Fibroblast of skin of left biceps (primary cell): ENCODE measurements around the gene GMEB2.
"Not testable (repeated sequence)": the region's sequence is repeated elsewhere in the genome, so short reads cannot be mapped to it uniquely, and the experiment has no call there.

ENCODE experiments used
- DNase-seq, 2 experiments: peaks; one replicate each; pipeline ENCODE4 v3.0.0-alpha.2; 2013; ENCODE audit warnings: low read depth in 2 of 2

GMEB2 gene

DNA sequence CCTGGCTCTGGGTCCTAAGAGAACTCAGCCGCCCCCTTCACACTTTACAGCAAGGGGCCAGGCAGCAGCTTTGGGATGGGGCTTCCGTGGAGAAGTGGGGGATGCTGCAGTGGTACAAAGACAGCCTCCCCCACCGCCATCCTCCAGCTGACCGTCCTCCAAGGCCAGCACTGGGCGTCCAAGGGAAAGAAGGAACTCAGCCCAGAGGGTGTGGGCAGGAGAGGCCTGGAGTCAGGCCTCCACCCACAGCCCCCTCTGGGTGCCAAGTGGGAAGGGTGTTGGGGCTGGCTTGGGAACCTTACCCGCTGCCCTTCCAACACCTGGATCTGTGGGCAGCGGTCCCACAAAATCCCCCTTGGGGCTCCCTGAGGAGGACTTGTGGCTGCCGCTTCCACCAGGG, 13.2 kb upstream of the GMEB2 start:
- DNase-seq, result no peak

GRCh38 chr20:63639093-63639975, 12.4 kb upstream of the GMEB2 start:
- DNase-seq, result no peak

DNA sequence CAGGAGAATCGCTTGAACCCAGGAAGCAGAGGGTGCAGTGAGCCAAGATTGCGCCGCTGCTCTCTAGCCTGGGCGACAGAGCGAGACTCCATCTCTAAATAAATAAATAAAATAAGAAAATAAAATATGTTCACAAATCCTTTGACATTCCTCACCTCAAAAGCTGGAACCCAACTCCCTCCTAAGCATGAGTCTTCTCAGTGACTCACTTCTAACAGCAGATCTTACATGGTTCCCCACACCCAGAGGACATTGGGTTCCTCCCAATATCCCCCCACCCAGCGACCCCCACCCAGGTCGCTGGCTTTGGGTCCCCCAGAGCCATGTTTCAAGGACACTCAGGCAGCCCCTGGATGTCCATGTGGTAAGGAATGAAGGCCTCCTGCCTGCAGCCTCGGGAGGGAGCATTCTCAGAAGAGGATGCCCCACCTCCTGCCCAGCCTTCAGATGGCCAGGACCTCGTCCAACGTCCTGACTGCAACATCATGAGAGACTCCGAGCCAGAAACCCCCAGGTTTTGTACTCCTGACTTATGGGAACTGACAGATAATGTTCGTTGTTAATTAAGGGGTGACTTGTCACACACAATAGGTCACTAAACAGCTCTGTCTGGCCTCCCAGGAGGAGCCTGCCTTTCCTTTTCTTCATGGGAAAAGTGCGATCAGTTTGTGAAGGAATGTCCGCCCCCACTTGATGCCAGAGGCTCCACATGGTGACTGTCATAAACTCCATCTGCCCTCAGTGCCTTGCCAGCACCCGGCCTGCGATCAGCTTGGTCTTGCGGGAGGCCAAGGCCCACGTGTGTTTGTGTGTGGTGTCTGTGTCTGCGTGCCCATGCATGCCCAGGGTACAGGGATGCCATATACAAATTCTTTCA, 10.1 kb upstream of the GMEB2 start:
- no peak for DNase-seq

- DNase-seq, result no peak
These were observed 8.7 kb upstream of the GMEB2 start for GRCh38 chr20:63635431-63636141.

DNA sequence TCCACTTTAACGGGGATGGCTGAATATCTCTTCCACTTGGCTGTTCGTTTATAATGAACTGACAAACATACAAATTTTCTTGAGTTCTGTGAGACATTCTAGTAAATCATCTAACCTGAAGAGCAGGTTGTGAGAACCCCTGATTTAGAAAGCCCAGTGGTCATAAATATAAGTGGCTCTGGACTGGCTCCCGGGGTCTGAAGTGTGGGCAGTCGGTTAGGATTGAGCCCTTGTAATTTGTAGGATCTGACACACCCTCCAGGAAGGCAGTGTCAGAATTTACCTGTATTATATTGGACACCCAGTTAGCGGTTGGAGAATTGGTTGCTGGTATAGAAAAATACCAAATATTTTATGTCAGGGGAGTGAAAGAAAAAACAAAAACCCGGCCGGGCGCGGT, 6.8 kb upstream of the GMEB2 start:
- no peak for DNase-seq

- not testable (repeated sequence) for DNase-seq
These were observed 4.5 kb upstream of the GMEB2 start for GRCh38 chr20:63631426-63631825.

DNA sequence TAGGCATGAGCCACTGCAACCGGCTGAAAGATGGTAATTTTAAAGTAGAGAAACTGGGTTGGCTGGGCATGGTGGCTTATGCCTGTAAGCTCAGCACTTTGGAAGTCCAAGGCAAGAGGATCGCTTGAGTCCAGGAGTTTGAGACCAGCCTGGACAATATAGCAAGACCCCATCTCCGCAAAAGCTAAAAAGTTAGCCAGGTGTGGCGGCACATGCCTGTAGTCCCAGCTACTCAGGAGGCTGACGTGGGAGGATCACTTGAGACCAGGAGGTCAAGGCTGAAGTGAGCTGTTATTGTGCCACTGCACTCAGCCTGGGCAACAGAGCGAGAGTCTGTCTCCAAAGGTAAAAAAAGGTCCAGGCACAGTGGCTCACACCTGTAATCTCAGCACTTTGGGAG, 4.1 kb upstream of the GMEB2 start:
- DNase-seq, result not testable (repeated sequence)

DNA sequence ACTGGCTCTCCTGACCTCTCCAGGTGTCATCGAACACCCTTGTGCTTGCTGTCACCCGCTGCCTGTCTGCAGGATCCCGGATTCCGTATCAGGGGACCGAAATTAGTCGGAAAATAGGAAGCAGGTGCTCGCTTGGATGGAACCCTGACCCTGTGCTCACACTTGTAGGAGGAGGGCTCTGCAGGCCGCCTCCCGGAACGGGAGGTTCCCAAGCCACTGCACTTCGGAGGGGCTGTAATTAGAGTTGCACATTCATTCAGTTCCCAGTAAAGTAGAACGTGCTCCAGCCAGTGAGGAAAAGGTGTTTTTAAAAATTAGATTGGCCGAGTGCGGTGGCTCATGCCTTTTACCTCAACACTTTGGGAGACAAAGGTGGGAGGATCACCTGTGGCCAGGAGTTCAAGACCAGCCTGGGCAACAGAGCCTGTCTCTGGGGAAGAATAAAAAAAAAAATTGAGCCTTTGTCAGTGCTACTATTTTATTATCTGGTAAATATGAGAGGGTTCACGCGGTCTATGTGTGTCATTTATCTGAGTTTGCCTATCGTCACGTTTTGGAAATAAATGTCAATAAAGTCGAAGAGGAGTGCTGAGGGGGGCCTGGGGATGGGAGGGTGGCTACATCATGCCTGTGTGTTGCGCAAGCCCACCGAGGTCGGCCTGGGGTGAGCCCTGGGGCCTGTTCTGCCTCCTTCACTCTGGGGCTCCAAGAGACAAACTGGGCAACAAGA, 1.5 kb upstream of the GMEB2 start:
- peak in 1 of 2 experiments; percentile 35 for DNase-seq

GRCh38 chr20:63627751-63628245, 897 bp upstream of the GMEB2 start:
- no peak for DNase-seq

GRCh38 chr20:63627129-63627750, 339 bp upstream of the GMEB2 start:
- DNase-seq, result peak in 1 of 2 experiments; percentile 83

GRCh38 chr20:63625771-63626423, 1.0 kb downstream of the GMEB2 start:
- DNase-seq, result no peak

- DNase-seq, result peak in 1 of 2 experiments; percentile 18
These were observed 2.4 kb downstream of the GMEB2 start for GRCh38 chr20:63624486-63624885.

DNA sequence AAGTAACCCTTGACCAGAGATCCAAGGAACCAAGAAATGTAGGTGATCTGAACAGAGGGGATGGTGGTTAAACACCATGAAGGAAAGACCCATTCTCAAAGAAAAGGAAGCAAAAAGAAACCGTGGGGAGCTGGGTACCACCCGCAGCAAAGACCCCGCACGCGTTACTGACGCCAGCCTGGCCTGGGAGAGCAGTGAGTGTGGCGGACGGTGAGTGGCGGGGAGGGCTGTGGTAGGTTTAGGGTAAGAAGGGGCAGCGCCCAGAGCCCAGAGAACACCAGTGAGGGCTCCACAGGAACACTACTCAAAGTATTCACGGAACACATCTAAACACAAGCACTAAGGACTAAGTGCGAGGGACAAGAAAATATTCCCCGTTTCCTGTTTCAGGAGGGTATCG, 4.2 kb downstream of the GMEB2 start:
- DNase-seq, result no peak

DNA sequence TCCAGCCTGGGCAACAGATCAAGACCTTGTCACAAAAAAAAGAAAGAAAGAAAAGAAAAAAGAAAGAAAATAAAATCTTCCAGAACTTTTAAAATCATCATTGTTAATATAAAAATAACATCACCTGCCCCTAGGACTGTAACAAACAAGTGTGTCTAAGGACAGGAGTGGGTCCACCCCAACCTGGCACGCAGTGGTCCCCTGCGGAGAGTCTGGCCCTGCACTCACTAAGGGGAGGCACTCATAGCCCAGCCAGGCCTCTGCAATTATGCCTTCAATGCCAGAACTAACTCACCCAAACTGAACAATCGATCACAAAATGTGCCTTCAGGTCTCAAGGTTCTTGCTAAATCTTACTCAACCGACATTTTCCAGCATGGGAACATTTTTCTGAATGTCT, 4.8 kb downstream of the GMEB2 start:
- DNase-seq, result no peak

DNA sequence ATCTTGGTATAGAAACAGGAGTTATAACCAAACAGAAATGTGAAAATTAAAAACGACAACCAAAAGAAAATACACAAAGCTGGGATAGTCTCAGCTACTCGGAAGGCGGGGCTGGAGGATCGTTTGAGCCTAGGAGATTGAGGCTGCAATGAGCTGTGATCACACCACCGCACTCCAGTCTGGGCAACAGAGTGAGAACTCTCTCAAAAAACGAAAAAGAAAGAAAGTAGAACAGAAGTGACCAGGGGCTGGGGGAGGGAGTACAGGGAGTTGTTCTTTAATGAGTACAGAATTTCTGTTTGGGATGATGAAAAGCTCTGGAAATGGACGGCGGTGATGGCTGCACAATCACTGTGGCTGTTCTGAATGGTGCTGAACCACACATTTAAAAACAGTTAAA, 5.9 kb downstream of the GMEB2 start:
- DNase-seq, result no peak

DNA sequence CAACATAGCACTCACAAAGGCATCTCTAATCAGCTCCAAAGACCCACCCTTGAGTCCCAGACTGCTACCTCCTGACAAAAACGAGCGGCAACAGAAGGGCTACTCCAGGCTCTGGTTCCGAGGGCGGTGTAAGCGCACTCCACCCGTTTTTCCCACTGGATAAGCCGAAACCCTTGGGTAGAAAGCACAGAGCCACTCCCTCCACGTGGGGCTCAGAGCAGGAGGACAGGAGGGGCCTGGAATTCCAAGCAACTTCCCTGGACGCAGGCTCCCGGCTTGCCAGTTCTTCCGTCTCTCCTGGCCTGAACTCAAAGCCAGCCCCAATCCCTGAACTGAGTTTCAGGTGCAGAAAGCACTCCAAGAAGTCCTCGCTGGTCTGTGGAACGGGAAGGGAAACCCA, 7.4 kb downstream of the GMEB2 start:
- no peak for DNase-seq

GRCh38 chr20:63619086-63619485, 7.8 kb downstream of the GMEB2 start:
- no peak for DNase-seq

DNA sequence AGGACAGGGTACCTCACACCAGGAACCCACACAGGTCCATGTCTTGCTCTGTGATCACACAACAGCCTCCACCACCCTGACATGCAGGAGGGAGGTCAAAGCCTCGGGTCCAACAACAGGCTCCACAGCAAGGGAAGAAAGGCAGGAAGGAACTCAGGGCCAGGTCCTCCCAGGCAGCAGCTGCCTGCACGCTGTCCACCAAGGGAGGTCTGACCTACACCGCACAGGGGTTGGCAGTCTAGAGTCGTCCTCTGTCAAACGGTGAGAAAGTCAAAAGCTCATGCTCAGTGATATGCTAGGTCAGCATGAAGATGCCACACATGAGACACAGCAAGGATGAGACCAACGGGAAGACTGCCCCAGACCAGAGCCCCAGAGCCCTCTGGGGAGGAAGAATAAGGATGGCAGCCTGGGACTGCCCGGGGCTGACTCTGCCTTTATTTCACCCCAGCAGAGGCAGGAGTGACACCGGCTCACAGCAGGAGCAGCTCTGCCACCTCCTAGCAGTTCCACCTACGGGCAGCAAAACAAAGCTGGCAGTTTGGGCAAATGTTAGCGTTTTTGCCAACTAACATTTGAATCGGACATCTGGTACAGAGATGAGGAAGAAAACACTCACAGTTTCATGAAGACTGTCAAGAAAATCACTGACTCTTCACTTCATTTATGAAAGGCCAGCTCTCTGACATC, 8.5 kb downstream of the GMEB2 start:
- no peak for DNase-seq

GRCh38 chr20:63617876-63618265, 9.0 kb downstream of the GMEB2 start:
- no peak for DNase-seq
